Uterus (tissue), 2 donors: ENCODE measurements around the gene BTBD9.
"Not testable (repeated sequence)": the region's sequence is repeated elsewhere in the genome, so short reads cannot be mapped to it uniquely, and the experiment has no call there.

Experiments
- POLR2A ChIP-seq, 2 donors: fragments of 450-650 bp; IDR thresholded peaks; one replicate each; pipeline ENCODE4 v1.6.1; 2016; ENCODE audit warnings: antibody characterized with exemption in 2 of 2, mild to moderate bottlenecking in 1 of 2, moderate library complexity in 1 of 2
- TF ChIP-seq, protein P1 (sequence below), 4 experiments: fragments of 200-600 bp in 2 of 4; fragments of 450-650 bp in 2 of 4; sonication (generic) in 2 of 4; IDR thresholded peaks; one replicate each; pipeline ENCODE4 v1.5.1; 2016 to 2019; ENCODE audit warnings: antibody characterized with exemption in 4 of 4, mild to moderate bottlenecking in 2 of 4, moderate library complexity in 1 of 4

DNA sequence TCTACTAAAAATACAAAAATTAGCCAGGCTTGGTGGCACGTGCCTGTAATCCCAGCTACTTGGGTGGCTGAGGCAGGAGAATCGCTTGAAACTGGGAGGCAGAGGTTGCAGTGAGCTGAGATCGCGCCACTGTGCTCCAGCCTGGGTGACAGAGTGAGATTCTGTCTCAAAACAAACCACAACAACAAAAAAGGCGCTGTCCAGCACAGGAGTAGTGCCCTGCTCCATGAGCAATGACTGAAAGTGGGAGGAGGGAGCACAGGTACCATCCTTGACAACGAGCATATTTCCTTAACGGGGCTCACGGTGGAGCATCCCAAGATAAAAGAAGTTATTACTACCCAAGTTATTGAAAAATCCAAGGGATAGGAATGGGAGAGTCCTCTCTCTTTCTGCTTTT is 291.9 kb downstream of the BTBD9 start:
- TF ChIP-seq, protein P1, sequence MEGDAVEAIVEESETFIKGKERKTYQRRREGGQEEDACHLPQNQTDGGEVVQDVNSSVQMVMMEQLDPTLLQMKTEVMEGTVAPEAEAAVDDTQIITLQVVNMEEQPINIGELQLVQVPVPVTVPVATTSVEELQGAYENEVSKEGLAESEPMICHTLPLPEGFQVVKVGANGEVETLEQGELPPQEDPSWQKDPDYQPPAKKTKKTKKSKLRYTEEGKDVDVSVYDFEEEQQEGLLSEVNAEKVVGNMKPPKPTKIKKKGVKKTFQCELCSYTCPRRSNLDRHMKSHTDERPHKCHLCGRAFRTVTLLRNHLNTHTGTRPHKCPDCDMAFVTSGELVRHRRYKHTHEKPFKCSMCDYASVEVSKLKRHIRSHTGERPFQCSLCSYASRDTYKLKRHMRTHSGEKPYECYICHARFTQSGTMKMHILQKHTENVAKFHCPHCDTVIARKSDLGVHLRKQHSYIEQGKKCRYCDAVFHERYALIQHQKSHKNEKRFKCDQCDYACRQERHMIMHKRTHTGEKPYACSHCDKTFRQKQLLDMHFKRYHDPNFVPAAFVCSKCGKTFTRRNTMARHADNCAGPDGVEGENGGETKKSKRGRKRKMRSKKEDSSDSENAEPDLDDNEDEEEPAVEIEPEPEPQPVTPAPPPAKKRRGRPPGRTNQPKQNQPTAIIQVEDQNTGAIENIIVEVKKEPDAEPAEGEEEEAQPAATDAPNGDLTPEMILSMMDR (IDR thresholded peaks at IDR 0.05) = not testable (repeated sequence)
- TF ChIP-seq POLR2A (IDR thresholded peaks at IDR 0.05) = not testable (repeated sequence)
